ENCODE data around the gene RBM19. TPM values are rescaled to one million over a fixed set of nuclear protein-coding genes. Genes with fewer than 3 reads are reported as not detected.

The RBM19 gene
- total RNA-seq, 1 donor from 2014 or later = 77.0 TPM

DNA sequence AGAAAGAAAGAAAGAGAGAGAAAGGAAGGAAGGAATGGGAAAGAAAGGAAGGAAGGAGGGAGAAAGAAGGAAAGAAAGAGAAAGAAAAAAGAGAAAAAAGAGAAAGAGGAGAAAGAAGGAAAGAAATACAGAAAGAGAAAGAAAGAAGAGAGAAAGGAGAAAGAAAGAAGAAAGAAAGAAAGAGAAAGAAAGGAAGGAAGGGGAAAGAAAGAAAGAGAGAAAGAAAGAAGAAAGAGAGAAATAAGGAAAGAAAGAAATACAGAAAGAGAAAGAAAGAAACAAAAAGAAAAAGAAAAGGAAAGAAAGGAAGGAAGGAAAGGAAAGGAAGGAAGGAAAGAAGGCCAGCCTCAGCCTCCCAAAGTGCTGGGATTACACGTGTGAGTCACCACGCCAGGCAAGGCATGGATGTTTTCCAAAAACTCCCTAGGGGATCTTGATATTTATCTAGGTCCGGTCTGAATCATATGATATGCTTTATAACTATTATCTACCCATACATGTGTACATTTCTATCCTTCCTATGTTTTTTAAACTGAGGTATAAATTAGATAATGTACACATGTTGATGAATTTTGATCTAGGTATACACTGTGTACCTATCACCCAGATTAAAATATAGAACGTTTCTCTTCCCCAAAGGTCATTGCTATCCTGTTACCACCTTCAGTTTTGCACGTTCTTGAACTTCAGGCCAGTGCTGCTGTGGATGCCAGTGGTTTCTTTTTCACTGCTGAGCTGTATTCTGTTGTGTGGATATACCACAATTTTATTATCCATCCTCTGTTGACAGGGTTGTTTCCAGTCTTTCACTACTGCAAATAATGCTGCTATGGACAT, 177.9 kb downstream of the RBM19 start:
- CTCF ChIA-PET = no interaction called here
- Mint-ChIP-seq H3K9me3 (peaks cover 4% of the 10 kb centered on the region), H3K4me1 (no peaks in the 10 kb centered on the region), H3K27me3 (no peaks in the 10 kb centered on the region), H3K36me3 (ENCODE audit: low read depth) (no peaks in the 10 kb centered on the region), H3K4me3 (no peak overlapping the region), H3K27ac (no peak overlapping the region)
- POLR2A ChIA-PET = no interaction called here
- DNase-seq (no peak), ATAC-seq (ENCODE audit: low read depth) (no peak)
- intact Hi-C loops (cut with micrococcal nuclease) = no loop called here
- TF ChIP-seq, protein P1, sequence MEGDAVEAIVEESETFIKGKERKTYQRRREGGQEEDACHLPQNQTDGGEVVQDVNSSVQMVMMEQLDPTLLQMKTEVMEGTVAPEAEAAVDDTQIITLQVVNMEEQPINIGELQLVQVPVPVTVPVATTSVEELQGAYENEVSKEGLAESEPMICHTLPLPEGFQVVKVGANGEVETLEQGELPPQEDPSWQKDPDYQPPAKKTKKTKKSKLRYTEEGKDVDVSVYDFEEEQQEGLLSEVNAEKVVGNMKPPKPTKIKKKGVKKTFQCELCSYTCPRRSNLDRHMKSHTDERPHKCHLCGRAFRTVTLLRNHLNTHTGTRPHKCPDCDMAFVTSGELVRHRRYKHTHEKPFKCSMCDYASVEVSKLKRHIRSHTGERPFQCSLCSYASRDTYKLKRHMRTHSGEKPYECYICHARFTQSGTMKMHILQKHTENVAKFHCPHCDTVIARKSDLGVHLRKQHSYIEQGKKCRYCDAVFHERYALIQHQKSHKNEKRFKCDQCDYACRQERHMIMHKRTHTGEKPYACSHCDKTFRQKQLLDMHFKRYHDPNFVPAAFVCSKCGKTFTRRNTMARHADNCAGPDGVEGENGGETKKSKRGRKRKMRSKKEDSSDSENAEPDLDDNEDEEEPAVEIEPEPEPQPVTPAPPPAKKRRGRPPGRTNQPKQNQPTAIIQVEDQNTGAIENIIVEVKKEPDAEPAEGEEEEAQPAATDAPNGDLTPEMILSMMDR (IDR thresholded peaks at IDR 0.05) = no peak

DNA sequence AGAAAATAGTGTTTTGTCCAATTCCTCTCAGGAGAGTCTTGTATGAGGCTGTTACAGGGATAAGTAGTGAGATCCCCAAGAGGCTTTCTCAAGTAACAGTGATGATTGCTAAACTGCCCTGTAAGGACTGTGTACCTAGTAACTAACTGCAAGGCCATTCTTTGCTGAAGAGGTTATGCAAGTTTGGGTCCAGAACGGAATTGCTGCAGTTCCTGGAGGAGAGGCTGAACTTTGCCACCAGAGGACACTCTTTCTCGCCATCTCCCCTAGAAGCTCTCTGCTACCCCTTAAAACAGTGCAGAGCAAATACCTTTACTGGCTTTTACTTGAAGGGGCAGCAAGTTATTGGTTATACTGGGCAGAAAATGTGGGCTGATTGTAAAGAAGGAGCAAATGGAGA, 180.0 kb downstream of the RBM19 start:
- Mint-ChIP-seq H3K9me3 (peaks cover 7% of the 10 kb centered on the region), H3K27ac (no peak overlapping the region), H3K27me3 (peaks cover 13% of the 10 kb centered on the region), H3K4me1 (no peaks in the 10 kb centered on the region), H3K36me3 (ENCODE audit: low read depth) (no peaks in the 10 kb centered on the region), H3K4me3 (no peak overlapping the region)
- ChIA-PET POLR2A (no interaction called here), CTCF (no interaction called here)
- no peak for DNase-seq
- TF ChIP-seq, protein P1 (IDR thresholded peaks at IDR 0.05) = no peak
- ATAC-seq (ENCODE audit: low read depth) = no peak
- intact Hi-C loops (cut with micrococcal nuclease) = no loop called here

DNA sequence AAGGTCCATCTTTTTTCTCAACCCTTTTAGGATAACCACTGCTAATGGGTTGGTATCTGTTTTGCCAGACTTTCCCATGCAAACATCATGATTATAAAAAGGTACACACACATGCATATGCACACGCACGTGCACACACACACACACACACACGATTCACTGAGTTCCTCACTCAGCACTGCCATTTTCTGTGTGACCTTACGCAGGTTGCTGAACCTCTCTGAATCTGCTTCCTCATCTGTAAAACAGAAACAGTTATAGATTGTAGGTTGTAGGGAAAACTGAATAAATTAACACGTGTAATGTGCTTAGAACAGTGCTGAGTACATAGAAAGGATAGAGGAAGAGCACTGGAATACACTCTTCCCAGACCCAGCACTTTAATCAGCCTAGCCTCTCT, 182.3 kb downstream of the RBM19 start:
- intact Hi-C loops (cut with micrococcal nuclease) = no loop called here
- Mint-ChIP-seq H3K4me1 (no peaks in the 10 kb centered on the region), H3K27me3 (peaks cover 25% of the 10 kb centered on the region), H3K36me3 (ENCODE audit: low read depth) (no peaks in the 10 kb centered on the region), H3K4me3 (no peak overlapping the region), H3K27ac (no peak overlapping the region), H3K9me3 (peaks cover 5% of the 10 kb centered on the region)
- ChIA-PET POLR2A (no interaction called here), CTCF (no interaction called here)
- TF ChIP-seq, protein P1 (IDR thresholded peaks at IDR 0.05) = no peak
- DNase-seq (no peak), ATAC-seq (ENCODE audit: low read depth) (no peak)

DNA sequence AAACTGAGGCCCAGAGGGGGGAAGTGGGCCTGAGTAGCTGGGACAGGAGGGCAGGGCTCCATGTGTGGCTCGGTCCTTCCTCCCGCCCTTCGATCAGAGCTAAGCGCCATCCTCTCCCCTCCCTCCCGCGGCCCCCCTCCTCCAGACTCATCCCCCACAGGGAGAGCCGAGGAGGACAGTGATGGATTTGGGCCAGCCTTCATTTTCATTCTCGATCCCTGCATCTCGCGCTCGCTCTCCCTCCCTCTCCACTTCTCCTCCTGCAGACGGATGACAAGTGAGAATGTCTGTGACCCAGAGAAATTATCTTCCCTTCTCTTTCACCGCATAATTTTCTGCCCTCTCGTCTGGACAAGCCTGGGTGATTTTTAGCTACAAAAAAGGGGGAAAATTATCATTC, 183.3 kb downstream of the RBM19 start:
- peaks cover 3% of the 10 kb centered on the region for H3K9me3 Mint-ChIP-seq
- peaks cover 25% of the 10 kb centered on the region for H3K27me3 Mint-ChIP-seq
- H3K4me1 Mint-ChIP-seq = no peaks in the 10 kb centered on the region
- TF ChIP-seq, protein P1 (IDR thresholded peaks at IDR 0.05) = no peak
- intact Hi-C loops (cut with micrococcal nuclease) = no loop called here
- H3K27ac Mint-ChIP-seq = no peak overlapping the region
- DNase-seq = no peak
- CTCF ChIA-PET = no interaction called here
- ATAC-seq (ENCODE audit: low read depth) = no peak
- POLR2A ChIA-PET = no interaction called here
- H3K36me3 Mint-ChIP-seq (ENCODE audit: low read depth) = no peaks in the 10 kb centered on the region
- H3K4me3 Mint-ChIP-seq = no peak overlapping the region

DNA sequence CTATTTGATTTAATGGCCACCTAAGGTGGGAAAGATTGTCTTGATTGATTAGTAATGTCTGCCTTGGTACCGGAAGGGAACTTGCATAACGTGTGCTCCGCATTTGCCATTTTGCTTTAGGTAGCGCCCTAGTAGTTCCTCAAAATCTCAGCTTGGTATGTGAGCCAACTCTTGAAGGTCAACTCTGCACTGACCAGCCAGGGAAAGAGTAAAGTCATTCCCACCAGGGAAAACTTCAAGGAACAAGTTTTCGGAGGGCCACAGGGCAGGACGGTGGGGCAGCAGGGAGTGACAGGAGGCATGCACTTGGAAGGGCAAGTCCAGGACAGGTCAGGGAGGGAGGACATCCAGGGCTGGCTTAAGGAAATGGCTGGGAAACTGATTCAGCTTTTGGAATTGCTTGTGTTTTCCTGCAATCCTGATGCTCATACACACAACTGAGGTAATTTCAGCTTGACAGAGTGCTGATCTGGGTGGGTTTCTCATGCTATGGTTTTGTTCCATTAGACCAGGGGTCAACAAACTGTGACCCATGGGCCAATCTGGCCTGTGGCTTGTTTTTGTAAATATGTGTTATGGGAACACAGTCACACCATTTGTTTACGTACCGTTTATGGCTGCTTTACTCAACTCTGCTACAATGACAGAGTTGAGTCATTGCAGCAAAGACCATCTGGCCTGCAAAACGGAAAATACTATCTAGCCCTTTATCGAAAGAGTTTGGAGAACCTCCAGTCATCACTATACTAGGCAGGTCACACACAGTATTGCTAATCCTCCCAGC, 184.5 kb downstream of the RBM19 start:
- peaks cover 27% of the 10 kb centered on the region for H3K27me3 Mint-ChIP-seq
- intact Hi-C loops (cut with micrococcal nuclease) = no loop called here
- H3K4me1 Mint-ChIP-seq = no peaks in the 10 kb centered on the region
- H3K4me3 Mint-ChIP-seq = no peak overlapping the region
- peaks cover 3% of the 10 kb centered on the region for H3K9me3 Mint-ChIP-seq
- DNase-seq (no peak), ATAC-seq (ENCODE audit: low read depth) (no peak)
- H3K36me3 Mint-ChIP-seq (ENCODE audit: low read depth) = no peaks in the 10 kb centered on the region
- TF ChIP-seq, protein P1 (IDR thresholded peaks at IDR 0.05) = no peak
- CTCF ChIA-PET = no interaction called here
- H3K27ac Mint-ChIP-seq = no peak overlapping the region
- POLR2A ChIA-PET = no interaction called here
